ENCODE results near the gene RYR1.
"Not testable (repeated sequence)": the region's sequence is repeated elsewhere in the genome, so short reads cannot be mapped to it uniquely, and the experiment has no call there.

RYR1 gene

DNA sequence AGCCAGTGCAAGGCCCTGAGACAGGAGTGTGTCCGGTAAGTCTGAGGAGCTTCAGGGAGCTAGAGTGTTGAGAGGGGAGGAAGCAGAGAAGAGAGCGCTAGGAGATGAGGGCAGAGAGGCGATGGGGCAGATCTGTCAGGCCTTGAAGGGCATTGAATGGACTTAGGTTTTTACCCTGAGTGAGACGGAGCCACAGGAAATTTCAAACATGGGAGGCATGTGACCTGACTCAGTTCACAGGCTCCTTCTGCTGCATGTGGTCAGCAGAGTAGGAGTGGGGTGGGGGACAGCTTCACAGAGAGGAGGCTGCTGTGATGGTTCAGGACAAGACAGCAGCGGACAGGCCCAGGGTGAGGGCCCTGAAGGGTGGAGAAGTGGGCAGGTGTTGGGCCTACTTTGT, 33.1 kb upstream of the RYR1 start:
- no peak for DNase-seq (ENCODE audit: low read depth)

DNA sequence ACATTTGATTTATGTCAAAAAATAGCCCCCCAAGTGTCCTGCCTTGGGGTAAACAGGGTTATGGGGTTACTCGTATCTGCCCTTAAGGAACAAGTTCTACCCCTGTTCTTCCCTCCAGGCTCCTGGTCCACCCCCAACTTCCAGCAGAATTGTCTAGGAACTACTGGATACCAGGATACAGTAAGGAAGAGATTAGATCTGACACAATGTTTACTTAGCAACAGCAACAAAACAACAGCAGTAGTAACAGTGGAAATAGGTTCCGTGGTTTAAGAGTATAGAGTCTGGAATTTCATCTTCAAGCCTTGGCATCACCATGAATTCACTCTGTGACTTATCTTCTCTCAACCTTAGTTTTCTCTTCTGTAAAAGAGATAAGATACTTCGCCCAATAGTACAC, 32.3 kb upstream of the RYR1 start:
- DNase-seq (ENCODE audit: low read depth), result no peak

DNA sequence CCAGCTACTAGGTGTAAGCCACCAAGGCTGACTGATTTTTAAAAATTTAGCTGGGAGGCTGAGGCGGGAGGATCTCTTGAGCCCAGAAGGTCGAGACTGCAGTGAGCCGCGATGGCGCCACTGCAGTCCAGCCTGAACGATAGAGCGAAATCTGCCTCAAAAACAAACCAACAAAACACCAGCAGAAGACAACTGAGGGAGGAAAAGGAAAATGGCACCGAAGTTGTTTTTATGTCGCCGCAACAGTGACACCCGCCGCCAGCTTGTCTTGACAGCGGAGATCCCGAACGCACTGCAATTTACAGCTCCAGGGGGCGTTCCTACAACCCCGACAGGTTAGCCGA, 30.9 kb upstream of the RYR1 start:
- DNase-seq (ENCODE audit: low read depth), result no peak

DNA sequence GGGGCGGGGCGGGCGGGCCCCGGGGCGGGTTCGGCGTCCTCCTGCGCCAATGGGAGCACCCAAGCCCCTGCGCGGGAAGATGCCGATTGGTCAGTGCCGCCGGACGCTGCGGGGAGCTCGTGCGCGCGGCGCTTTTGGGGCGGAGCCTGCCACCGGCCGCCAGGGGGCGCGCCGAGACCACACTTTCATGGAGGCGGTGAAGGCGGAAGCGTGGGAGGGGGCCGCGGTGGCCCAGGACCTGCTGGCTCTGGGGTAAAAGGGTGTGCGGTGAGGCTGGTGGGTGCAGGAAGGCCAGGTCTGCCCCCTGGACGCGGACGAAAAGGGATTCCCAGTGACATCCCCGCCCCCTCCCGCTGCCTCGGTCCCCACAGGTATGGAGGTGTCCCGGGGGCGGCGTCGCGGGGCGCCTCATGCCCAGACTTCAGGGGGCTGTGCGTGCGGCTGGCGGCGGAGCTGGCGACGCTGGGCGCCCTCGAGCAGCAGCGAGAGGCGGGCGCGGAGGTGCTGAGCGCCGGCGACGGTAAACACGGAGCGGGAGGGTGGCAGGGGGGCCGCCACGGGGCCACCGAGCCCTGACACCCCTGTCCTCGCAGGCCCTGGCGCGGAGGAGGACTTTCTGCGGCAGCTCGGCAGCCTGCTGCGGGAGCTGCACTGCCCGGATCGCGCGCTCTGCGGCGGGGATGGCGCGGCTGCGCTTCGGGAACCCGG, 30.4 kb upstream of the RYR1 start, which contains the start of gene FAM98C:
Gene FAM98C, plus strand, starts transcription at position 127 of the 708 bp plus-strand sequence. Its CDS starts 61 bp downstream, at position 188.
- DNase-seq (ENCODE audit: low read depth), result peak; percentile 86

DNA sequence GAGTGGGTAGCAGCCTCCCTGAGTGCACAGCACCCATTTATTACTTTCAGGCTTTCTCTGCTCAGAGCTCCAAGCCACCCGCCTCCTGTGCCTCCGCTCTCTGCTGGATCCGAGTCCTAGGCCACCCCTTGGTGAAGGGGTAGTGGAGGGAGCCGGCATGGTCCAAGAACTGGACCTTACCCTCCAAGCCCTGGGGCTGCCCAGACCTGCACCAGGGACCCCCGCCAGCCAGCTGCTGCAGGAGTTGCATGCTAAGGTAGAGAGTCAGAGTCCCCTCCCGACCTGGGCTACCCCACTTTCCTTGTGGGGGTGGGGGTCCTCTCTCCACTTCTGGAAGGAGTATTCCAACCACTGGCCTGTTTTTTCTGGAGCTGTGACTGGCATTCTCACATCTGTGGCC, 28.6 kb upstream of the RYR1 start:
- DNase-seq (ENCODE audit: low read depth), result no peak

DNA sequence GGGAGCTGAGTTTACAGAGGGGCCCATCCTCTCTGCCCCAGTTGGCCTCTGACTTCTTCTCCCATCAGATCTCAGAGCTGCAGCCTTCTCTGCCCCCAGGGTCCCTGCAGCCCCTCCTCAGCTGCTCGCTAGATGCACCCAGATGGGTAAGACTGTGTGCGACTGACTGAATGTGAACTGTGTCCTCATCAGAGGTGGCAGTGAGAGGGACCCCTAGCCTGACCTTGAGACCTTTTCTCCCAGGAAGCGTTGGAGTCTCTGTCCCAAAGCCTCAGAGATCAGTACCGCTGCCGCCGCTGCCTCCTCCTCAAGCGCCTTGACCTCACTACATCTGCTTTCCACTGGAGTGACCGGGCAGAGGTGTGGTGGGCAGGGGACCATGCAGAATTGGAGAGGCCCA, 28.2 kb upstream of the RYR1 start:
- DNase-seq (ENCODE audit: low read depth), result no peak

DNA sequence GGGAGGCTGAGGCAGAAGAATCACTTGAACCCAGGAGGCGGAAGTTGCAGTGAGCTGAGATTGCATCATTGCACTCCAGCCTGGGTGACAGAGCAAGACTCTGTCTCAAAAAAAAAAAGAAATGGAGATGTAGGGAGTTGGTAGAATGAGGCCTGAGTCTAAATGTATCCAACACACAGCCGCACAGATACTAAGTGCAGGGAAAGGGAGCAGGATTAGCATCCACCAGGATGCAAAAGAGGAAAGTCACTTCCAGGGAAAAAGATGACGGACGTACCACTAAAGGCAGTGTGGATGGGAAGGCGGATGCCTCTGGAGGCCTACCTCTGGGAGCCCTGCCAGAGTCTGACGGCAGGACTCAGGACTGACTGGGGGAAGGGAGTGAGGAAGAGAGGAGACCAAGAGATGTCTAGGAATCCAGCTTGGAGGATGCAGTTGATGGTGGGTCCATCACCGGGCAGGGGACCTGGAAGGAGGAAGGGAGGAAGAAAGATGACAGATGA, 23.8 kb upstream of the RYR1 start:
- DNase-seq (ENCODE audit: low read depth), result no peak

DNA sequence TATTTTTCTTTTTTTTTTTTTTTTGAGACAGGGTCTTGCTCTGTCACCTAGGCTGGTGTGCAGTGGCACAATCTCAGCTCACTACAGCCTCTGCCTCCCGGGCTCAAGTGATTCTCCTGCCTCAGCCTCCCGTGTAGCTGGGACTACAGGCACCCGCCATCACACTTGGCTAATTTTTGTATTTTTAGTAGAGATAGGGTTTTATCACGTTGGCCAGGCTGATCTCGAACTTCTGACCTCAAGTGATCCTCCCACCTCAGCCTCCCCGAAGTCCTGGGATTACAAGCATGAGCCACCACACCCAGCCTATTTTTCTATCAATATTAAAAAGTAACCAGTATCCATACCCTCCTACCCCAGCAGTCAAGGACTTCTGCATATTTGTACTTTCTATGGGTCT, 23.1 kb upstream of the RYR1 start:
- DNase-seq (ENCODE audit: low read depth), result not testable (repeated sequence)

DNA sequence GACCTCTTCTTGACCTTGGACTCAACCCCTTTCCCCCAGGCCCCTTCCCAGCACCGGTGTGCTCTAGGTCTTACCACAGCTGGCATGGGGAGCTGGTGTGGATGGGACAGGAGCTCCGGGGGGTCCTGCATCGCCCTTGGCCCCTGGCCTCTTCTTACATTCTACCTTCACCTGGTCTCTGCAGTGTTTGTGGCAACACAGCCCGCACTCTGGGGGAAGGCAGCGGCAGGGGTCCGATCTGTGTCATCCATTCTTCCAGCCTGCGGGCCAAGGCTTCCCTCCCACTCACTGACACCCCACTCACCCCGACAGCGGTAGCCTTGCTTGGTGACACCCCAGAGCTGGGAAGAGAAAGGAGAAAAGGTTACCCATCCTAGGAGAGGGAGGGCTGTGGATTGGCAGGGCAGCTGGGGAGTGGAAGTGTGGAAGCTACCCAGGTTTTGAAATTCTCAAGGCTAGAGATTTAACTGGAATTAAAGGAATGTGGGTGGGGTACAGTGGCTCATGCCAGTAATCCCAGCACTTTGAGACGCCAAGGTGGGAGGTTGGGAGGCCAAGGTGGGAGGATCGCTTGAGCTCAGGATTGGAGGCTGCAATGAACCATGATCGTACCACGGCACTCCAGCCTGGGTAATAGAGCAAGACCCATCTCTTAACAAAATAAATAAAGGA, 22.3 kb upstream of the RYR1 start:
- DNase-seq (ENCODE audit: low read depth), result no peak

DNA sequence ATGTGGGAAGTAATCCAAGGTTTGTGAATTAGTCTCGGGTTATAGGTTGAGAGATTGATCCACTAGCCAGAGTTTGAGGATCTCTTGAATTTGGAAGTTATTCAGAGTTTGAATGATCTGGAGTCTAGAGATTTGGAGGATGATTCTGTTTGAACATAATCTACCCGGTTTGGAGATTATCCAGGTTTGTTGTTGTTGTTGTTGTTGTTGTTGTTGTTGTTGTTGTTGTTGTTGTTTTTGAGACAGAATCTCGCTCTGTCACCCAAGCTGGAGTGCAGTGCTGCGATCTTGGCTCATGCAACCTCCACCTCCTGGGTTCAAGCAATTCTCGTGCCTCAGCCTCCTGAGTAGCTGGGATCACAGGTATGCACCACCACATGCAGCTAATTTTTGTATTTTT, 21.6 kb upstream of the RYR1 start:
- not testable (repeated sequence) for DNase-seq (ENCODE audit: low read depth)

DNA sequence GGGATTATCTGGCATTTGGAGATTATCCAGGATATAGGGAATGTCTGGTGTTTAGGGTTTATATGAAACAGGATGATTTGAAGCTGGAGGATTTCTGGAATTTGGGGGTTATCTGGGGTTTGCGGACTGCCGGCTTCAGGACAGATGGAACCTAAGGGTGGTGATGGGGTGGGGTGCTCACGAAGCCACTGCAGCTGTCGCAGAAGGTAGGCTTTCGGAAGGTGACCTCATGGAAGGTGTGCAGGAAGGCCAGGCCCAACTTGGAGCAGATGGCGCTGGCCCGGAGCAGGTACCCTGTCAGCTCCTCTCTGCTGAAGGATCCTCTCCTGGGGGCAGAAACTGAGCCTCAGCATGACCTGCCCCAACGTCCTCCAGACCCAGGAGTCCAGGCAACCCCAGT, 21.0 kb upstream of the RYR1 start:
- no peak for DNase-seq (ENCODE audit: low read depth)

DNA sequence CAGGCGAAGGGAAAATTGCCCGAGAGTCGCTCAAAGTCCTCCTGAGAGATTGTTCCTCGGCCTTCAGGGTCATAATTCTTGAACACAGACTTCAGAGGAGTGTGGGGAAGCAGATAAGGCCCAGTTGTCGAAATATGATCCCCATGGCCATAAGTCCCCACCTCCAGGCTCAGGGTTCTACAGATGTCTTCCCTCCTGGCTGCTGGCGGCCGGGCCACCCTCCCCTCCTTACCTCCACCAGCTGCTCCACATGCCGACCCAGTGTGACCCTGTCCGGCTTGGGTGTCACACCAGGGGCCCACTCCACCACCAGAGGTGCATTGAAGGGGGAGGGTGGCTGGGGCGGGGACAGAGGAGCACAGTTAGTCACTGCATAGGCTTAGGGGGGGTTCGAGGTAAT, 20.5 kb upstream of the RYR1 start:
- no peak for DNase-seq (ENCODE audit: low read depth)

DNA sequence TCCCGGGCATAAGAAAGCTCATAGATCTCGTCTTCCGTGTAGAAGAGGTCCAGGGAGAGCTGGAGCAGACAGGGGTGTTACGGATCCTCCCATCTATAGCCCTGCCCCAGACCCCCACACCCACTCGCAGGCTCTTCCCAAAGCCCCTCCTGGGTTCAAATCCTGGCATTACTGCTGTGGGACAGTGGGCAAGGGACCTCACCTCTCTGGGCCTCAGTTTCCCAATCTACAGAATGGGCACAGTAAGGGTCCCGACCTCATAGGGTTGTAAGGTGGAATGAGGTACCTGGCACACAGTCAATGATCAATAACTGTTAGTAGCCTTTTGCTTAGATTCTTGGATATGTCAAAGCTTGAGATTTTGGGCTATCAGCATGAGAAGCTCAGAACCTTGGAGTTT, 20.1 kb upstream of the RYR1 start:
- DNase-seq (ENCODE audit: low read depth), result no peak

DNA sequence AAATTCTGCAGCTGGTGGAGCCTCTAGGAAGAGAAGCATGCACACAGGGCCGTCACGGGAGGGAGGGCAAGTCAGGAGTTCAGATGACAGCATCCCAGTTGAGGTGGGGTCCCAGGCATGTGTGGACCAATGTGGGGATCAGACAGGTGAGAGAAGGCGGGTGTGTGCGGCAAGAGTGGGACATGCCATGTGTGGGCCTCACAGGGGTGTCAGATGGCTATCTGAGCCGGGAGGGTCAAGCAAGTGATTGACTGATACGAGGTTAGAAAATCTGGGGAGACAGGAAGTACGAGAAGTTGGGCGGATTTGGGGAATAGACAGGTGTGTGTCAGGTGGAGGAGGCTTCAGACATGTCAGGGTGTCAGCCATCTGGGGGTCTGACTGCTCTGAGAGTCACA, 16.3 kb upstream of the RYR1 start:
- DNase-seq (ENCODE audit: low read depth), result no peak

DNA sequence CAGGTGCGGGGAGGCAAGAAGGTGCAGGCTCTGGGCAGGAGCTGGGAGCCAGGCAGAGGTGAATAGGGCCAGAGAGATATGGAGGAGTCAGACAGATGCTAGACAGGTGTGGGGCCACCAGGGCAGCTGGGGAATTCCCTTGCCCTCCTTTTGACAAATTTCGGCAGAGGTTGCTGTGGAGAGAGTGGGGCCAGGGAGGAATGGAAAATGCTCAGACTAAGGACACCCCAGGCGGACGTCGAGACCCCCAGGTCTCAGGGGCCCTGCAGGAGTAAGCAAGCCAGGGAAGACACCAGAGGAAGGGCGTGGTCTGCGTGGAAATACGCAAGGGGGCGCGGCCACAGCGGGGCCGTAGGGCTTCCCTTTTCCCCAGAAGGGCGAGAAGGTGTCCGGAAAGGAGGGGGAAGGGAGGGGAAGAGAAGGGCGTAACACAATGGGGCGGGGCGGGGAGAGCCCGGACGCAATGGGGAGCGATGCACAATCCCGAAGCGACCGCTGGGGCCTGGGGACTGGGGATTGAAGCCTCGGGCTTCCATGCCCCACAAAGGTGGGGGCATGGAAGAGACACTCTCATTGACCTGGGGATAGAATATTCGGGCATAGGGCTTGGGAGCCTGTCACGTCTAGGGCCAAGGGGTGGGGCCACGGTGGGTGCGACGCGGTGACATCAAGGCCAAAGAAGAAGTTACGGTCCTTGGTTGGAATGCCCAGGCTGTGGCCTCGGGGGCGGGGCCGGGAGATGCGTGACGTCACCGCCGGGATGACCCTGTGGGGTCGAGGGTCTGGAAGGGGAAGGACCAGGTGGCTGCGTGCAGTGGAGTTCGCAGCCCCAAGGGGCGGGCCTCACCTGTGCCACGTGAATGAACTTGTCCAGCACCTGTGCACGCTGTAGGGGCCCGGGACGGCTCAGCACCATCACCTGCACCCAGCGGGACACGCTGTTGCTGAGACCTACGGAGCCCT, 15.7 kb upstream of the RYR1 start:
- DNase-seq (ENCODE audit: low read depth), result peak; percentile 29

DNA sequence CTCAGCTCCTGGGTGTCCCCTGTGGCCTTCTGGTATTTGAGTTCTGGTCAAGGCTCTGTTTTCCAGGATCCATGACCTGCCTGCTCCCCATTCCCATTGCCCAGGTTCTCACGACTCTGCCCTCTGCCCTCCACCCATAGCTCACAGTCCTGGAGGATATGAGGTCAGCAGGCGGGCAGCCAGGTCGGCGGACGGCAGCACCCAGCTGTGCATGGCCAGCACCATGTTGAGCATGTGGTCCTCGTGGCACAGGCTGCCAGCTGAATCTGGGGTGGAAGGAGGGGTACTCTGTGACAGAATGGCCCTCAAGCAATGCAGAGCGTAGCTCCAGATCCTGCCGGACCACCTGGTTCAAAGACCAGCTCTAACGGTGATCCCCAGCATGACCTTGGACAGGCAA, 12.6 kb upstream of the RYR1 start:
- DNase-seq (ENCODE audit: low read depth), result no peak

DNA sequence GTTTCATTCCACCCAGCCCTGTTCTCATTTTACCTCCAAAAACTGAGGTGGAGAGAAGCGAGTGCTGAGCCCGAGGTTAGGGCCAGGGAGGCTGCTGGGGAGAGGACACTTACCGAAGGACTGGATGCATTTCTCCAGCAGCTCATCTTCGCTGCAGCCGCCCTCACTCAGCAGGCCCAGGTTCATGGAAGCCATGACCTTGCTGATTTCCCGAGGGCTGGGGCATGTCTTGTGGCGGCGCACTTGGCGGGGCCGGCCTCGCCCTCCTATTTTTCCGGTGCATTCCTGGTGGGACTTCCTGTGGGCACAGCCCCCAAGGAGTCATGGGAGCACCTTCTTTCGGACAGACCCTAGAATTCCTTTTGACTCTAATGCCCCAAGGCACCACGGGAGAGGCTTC, 11.6 kb upstream of the RYR1 start:
- no peak for DNase-seq (ENCODE audit: low read depth)

DNA sequence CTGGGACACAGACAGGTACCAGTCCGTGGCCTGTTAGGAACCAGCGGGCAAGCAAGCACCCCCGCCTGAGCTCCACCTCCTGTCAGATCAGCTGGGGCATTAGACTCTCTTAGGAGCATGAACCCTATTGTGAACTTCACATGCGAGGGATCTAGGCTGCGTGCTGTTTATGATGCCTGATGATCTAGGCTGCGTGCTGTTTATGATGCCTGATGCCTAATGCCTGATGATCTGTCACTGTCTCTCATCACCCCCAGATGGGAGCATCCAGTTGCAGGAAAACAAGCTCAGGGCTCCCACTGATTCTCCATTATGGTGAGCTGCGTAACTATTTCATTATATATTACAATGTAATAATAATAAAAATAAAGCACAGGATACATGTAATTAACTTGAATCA, 11.1 kb upstream of the RYR1 start:
- DNase-seq (ENCODE audit: low read depth), result no peak

DNA sequence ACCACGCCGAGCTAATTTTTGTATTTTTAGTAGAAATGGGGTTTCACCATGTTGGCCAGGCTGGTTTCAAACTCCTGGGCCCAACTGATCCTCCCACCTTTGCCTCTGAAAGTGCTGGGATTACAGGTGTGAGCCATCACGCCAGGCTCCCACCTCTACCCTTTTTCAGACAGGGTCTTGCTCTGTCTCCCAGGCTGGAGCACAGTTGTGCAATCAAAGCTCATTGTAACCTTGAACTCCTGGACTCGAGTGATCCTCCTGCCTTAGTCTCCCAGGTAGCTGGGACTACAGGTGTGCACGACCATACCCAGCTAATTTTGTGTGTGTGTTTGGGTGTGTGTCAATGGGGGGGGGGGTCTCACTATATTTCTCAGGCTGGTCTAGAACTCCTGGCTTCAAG, 9.2 kb upstream of the RYR1 start:
- no peak for DNase-seq (ENCODE audit: low read depth)

DNA sequence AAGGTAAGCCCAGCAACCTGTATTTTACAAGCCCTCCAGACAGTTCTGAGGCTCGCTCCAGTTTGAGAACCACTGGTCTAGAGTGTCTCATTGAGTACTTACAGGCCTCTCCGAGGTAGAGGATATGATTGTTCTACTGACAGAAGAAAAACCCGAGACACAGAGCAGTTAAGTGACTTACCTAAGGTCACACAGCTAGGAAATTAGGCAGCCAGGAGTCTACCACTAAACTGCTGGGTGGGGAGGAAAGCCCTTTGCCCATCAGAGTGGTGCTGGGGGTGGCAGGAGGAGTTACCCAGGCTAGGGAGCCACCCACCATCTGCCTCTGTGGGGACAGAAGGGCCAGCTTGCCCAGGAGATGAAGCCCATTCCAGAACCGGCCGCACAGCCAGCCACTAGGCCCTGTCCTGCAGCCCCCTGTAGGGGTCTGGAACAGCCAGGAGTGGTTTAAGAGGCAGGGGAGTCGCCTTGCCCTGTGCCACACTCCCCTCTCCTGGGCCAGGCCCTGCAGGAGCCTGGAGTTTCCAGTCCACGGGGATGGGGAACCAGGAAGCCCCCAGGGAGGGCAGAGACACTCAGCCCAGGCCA, 8.2 kb upstream of the RYR1 start:
- no peak for DNase-seq (ENCODE audit: low read depth)

DNA sequence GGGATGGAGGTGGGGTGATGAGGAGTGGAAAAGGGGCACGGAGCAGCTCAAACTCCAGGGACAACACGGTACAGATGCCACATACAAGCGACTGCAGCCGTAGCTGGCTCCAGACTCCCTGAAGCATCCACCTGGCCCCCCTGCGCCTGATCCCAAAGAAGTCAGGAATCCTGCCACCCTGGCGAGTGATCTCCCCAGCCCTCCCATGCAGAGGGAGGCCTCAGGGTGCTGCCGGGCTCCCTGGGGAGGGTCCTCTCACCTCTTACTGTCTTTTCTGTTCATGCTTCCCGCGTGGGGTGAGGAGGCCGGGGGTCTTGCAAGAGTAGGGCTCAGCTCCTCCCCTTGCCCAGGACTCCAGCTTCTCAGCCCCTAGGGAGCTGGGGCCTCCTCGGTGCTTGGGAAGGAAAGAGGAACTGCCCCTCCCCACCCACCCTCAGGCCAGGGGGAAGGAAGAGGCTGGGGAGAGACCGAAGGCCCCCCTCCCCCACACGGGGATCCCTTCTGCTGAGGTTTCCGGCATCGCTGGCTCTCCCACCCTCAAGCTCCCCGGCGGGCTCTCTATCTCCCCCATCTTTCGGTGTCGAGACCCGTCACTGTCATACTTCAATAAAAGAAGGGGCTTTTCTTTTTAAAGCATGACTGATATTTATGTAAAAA, 7.6 kb upstream of the RYR1 start, which contains the start of gene RASGRP4:
Gene RASGRP4, minus strand, starts transcription at position 410 of the 657 bp plus-strand sequence. Its CDS starts 128 bp downstream, at position 282.
- DNase-seq (ENCODE audit: low read depth), result no peak

Data from stimulated activated CD8-positive, alpha-beta memory T cell treated with anti-CD3 and anti-CD28 coated beads, Interleukin-7, amount 100 ng/mL, for 24 hours (primary cell).